Ramos (cell line): ENCODE data around the gene TBX4.

Experiments
- in situ Hi-C: fragments of 300-500 bp; cut with MboI; formaldehyde crosslinking; loops from one replicate; pipeline ENCODE4 v1.14.3; 2022; ENCODE audit warnings: low sequenced_read_pairs; ENCODE audit not compliant: unreplicated experiment

Gene TBX4

GRCh38 chr17:61478026-61478789 is 26.0 kb downstream of the TBX4 start:
- in situ Hi-C loops, result no loop called here

- in situ Hi-C loops, result no loop called here
Measured at GRCh38 chr17:61478790-61479492, 26.7 kb downstream of the TBX4 start.

- in situ Hi-C loops, result no loop called here
Measured at GRCh38 chr17:61479493-61480413, 27.5 kb downstream of the TBX4 start.

DNA sequence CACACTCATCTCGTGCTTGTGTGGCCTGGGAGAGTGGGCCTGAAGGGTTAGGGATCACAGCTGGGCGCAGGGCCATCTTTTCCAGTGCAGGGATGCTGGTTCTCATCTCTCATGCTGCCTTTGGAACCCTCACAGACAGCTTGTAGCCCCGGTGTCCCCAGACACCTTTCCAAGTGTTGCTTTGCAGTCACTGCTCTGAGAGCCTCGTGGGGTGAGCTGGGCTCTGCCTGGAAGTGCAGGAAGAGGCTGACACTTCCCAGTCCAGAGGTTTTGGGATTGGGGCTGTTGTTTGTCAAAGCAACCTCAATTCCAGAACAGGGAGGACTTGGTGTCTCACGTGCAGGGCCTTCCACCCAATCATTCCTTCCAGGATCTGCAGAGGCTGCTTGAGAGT is 28.2 kb downstream of the TBX4 start:
- in situ Hi-C loops, result no loop called here

GRCh38 chr17:61481421-61481820 is 29.2 kb downstream of the TBX4 start:
- in situ Hi-C loops, result no loop called here

DNA sequence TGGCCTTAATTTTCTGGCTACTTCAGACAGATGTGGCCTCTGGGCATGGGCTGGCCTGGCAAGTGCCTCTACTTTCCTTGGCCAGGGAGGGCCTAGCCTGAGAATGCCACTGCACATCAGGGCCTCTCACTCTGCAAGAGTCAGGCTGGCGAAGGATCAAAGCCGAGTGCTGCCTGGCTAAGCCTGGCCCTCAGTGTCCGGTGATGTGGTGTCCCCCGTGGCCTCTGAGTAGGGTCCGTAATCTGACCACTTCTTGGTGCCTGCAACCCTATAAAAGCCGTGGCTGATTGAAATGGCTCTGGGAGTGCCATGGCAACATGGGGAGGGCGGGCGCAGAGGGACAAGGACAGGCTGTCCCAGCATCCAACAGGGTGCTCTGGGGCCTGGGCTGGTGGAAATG is 30.2 kb downstream of the TBX4 start:
- in situ Hi-C loops, result no loop called here

GRCh38 chr17:61483778-61484116 is 31.5 kb downstream of the TBX4 start:
- in situ Hi-C loops, result no loop called here

DNA sequence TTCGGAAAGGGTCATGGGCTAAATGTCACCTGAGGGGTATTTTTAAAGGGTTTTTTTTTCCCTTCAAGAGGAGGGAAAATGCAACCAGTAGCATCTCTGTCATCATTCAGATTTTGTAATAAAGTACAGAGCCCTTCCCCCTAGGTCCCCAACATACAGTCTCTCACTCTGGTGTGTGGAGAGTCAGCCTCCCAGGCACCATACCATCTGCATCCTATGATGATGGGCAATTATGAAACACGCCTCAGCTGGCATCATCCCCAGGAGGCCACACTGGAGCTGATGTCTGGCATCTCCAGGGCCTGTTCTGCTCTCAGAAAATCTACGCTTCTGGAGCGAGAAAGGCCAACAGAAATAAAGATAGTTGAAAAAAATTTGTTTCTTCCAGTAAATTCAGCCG is 32.0 kb downstream of the TBX4 start:
- in situ Hi-C loops, result no loop called here

DNA sequence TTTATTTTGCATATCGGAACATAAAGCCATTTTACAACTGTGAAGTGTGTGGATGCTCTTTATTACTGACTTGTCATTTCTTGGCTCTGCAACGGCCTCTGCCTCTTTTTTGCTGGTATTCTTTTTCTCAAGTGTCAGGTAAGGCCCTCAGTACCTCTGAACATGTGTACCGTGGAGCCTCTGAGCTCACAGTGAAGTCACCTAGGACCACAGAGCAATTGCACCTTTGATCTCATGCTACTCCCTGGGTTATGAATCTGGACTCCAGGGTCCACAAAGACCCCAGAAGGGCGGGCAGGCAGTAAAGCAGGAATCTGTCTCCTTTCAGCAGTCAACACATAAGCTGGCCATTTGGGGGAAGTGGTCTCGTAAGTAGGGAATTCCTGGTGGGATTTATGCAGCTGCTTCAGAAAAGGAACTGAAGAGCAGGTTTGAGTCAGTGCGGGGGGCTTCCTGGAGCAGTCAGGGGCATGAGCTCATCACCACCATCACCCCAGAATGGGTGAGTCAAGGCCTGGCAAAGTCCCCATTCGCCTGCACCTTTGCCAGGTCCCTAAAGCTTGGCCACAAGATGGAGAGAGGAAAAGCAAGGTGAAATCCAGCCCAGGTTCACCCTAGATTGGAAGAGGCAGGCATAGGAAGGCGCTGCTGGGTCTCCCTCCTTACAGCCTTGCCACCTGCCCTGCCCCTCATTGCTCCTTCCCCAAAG is 33.0 kb downstream of the TBX4 start:
- in situ Hi-C loops, result no loop called here

- in situ Hi-C loops, result no loop called here
Measured at GRCh38 chr17:61486135-61487120, 34.2 kb downstream of the TBX4 start.

- in situ Hi-C loops, result no loop called here
Measured at GRCh38 chr17:61487161-61487988, 35.2 kb downstream of the TBX4 start.

DNA sequence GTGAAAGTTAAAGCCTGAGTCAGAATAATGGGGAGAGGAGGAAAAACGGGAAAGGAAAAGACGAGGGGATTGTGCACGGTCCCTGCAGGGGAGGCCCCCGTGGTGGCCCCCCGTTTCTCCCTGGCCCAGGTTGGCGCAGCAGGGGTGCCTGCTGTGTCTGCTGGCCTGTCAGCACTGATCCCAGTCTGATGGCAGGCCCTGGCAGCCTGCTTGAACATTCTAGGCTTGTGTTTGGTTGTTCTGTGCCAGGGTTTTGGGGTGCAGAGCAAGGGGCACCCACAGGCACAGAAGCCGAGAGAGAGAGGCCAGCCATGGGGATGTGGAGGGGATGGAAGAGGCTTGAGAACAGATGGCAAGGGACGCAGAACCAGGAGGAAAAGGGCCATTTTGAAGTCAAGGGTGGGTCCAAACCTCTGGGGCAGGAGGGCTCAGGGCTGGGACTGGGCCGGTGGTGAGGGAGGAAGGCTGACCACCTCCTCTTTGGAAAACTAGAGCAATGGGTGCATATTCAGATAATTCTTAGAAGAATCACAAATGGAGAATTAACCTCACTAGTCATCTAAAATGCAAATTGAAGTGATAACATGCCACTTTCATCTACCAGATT is 35.9 kb downstream of the TBX4 start:
- in situ Hi-C loops, result no loop called here

GRCh38 chr17:61488878-61489718 is 36.9 kb downstream of the TBX4 start:
- in situ Hi-C loops, result no loop called here

DNA sequence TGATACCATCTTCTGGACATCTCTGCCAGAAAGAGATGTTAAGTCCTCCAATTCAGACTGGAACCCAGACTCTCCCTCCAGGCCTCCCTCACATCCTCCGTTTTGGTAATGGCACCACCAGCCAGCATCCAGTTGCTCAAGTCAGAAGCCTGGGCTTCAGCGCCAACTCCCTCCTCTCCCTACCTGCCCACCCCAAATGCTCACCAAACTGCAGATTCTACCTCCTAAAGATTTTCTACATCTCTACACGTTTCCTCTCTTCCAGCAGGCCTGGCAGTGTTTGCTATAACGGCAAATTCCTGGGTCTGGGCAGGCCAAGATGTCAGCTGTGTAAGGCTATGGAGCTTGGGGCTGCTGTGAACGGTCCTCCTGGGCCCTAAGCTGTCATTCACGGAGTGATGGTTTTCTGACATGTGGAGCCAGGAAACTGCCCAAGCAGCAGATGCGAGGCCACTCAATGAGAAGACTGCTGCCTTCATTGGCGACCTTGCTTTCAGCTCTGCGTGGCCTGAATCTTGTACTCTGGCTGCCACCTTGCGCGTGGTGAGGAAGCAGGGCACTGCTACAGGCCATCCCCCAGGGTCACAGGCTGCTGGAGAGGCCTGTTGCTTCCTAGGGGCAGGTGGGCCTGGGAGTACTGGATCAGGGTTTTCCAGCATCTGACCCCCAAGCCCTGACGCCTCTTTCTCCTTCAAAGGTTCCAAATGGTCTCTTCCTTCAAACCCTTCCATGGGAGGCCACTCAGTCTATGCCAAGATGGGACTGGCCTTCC is 37.7 kb downstream of the TBX4 start:
- in situ Hi-C loops, result no loop called here

DNA sequence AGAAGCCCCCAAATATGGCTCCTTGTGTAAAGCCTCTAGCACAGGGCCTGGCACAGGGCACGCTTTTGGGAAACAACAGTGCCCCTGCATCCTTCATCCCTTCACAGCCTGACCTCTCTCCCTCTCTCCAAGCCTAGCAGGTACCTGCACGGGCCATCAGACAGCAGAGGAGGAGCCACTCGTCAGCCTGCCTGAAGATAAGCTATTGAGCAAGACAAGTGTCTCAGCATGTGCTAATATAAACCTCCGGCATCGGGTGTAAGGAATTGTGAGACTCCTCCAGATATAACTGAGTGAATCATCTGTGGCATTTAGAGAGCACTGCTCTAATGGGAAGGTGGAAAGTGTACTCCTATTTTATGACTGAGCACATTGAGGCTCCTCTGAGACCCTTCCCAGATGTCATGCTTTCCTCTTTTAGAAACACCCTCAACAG is 38.3 kb downstream of the TBX4 start:
- in situ Hi-C loops, result no loop called here

GRCh38 chr17:61491981-61492380 is 39.8 kb downstream of the TBX4 start:
- in situ Hi-C loops, result no loop called here
